ENCODE results near the gene SOX6. TPM values are rescaled to one million over a fixed set of nuclear protein-coding genes. Genes with fewer than 3 reads are reported as not detected.

The SOX6 gene
- total RNA-seq, 2 experiments from 2014 or later: 0.36 TPM; not detected in 1

GRCh38 chr11:16266021-16266420 is 90.3 kb downstream of the SOX6 start:
- Mint-ChIP-seq H3K27me3 (no peaks in the 10 kb centered on the region), H3K9me3 (peaks cover 1% of the 10 kb centered on the region), H3K4me3 (no peak overlapping the region), H3K4me1 (ENCODE audit: low read depth) (no peaks in the 10 kb centered on the region), H3K27ac (no peak overlapping the region), H3K36me3 (ENCODE audit: low read depth) (no peaks in the 10 kb centered on the region)
- ChIA-PET CTCF (no interaction called here), POLR2A (no interaction called here)
- DNase-seq: no peak
- ATAC-seq: no peak
- TF ChIP-seq CTCF (IDR thresholded peaks at IDR 0.05): no peak
- intact Hi-C loops (cut with micrococcal nuclease): no loop called here

DNA sequence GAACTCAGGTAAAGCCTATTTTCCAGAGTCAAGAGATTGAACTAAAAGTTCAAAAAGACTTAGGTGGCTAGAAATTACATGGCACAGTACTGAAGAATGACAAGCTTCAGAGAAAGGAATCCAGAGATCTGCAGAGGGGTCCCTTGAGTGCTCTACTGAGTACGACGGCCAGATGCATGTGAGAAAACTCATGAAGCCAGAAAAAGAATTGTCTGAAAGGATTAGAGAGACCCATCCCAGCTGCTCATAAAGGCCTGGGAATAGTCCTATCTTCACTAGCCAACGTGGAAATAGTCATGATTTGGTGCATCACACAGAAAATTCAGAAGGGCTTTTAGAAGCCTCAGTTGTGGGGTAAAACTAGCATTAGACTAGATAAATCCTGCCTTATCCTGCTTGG is 91.3 kb downstream of the SOX6 start:
- ATAC-seq (no peak), DNase-seq (no peak)
- CTCF ChIA-PET: no interaction called here
- H3K4me1 Mint-ChIP-seq (ENCODE audit: low read depth): no peaks in the 10 kb centered on the region
- intact Hi-C loops (cut with micrococcal nuclease): no loop called here
- no peaks in the 10 kb centered on the region for H3K27me3 Mint-ChIP-seq
- no peaks in the 10 kb centered on the region for H3K9me3 Mint-ChIP-seq
- TF ChIP-seq CTCF (IDR thresholded peaks at IDR 0.05): no peak
- H3K36me3 Mint-ChIP-seq (ENCODE audit: low read depth): no peaks in the 10 kb centered on the region
- POLR2A ChIA-PET: no interaction called here
- no peak overlapping the region for H3K27ac Mint-ChIP-seq
- H3K4me3 Mint-ChIP-seq: no peak overlapping the region

- POLR2A ChIA-PET: no interaction called here
- Mint-ChIP-seq H3K9me3 (no peaks in the 10 kb centered on the region), H3K4me3 (no peak overlapping the region), H3K4me1 (ENCODE audit: low read depth) (no peaks in the 10 kb centered on the region), H3K27ac (no peak overlapping the region), H3K36me3 (ENCODE audit: low read depth) (no peaks in the 10 kb centered on the region), H3K27me3 (no peaks in the 10 kb centered on the region)
- TF ChIP-seq CTCF (IDR thresholded peaks at IDR 0.05): no peak
- CTCF ChIA-PET: no interaction called here
- DNase-seq (no peak), ATAC-seq (no peak)
- intact Hi-C loops (cut with micrococcal nuclease): no loop called here
Observed at GRCh38 chr11:16262645-16262955, 93.7 kb downstream of the SOX6 start.

DNA sequence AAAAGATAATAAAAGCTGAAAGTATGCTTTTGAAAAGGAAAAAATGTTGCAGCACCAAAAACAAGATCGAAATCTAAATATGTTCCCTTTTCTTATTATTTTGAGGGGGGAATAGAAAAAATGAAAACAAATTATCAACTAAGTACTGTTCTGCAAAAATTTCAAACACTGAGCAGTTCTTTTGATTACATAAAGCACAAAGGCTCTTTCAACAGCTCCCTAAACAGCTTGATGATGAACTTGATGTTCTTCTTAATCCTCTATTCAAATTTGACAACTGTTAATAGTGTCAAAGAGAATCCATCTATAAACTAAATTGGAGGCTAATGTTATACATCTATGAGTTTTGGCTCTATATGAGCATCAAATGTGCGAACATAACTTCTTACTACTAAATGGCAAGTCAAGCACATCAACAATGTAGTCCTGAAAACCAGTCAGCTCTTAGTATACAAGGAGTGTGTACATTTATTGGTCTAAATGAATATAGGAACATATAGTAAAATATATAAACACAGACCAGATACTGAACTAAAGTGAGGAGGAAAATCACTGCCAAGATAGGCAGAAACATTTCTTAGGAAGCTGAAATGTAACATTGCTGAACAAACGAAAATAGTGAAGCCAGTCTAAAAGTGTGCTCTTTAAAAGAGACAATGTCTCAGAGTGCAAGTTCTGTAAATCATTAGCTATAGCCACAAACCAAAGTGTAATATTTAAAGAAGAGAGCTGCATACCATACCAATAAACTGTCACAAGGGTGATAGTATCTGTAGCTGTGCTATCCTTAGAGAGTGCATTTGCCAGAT is 94.3 kb downstream of the SOX6 start:
- CTCF ChIA-PET: no interaction called here
- H3K27ac Mint-ChIP-seq: no peak overlapping the region
- no peak for ATAC-seq
- no peaks in the 10 kb centered on the region for H3K4me1 Mint-ChIP-seq (ENCODE audit: low read depth)
- H3K27me3 Mint-ChIP-seq: no peaks in the 10 kb centered on the region
- no peak overlapping the region for H3K4me3 Mint-ChIP-seq
- no peak for TF ChIP-seq CTCF (IDR thresholded peaks at IDR 0.05)
- POLR2A ChIA-PET: no interaction called here
- intact Hi-C loops (cut with micrococcal nuclease): no loop called here
- no peaks in the 10 kb centered on the region for H3K9me3 Mint-ChIP-seq
- no peak for DNase-seq
- no peaks in the 10 kb centered on the region for H3K36me3 Mint-ChIP-seq (ENCODE audit: low read depth)

GRCh38 chr11:16252373-16252772 is 104.0 kb downstream of the SOX6 start:
- peaks cover 3% of the 10 kb centered on the region for H3K9me3 Mint-ChIP-seq
- no peak for TF ChIP-seq CTCF (IDR thresholded peaks at IDR 0.05)
- no peaks in the 10 kb centered on the region for H3K4me1 Mint-ChIP-seq (ENCODE audit: low read depth)
- no peaks in the 10 kb centered on the region for H3K36me3 Mint-ChIP-seq (ENCODE audit: low read depth)
- ATAC-seq: no peak
- POLR2A ChIA-PET: no interaction called here
- H3K4me3 Mint-ChIP-seq: no peak overlapping the region
- DNase-seq: no peak
- intact Hi-C loops (cut with micrococcal nuclease): no loop called here
- H3K27ac Mint-ChIP-seq: no peak overlapping the region
- CTCF ChIA-PET: interaction anchor here (0.8 kb wide), 1 partner anchor 721 kb away, joined by 3 read pairs; no protein-coding TSS in a partner anchor
- no peaks in the 10 kb centered on the region for H3K27me3 Mint-ChIP-seq
